CD14-positive monocyte (primary cell): ENCODE results near the gene MYH13. TPM values are rescaled to one million over a fixed set of nuclear protein-coding genes. Genes with fewer than 3 reads are reported as not detected.

Source experiments
- DNase-seq, 3 donors: peaks; one replicate each; pipeline ENCODE4 v3.0.0-alpha.2; 2011 to 2022
- H2AFZ ChIP-seq: 2 replicates; pipeline ENCODE4 v1.6.0; 2012; ENCODE audit warnings: mild to moderate bottlenecking, low read depth, low read length, inconsistent platforms; ENCODE audit not compliant: insufficient read depth, poor library complexity, severe bottlenecking
- H3K27ac ChIP-seq, 2 donors: 1 replicate in 1 of 2; 2 replicates in 1 of 2; pipeline ENCODE4 v1.5.1; 2012 to 2013; ENCODE audit warnings: low read length in 2 of 2, control low read depth in 1 of 2, inconsistent platforms in 1 of 2, low read depth in 1 of 2, mild to moderate bottlenecking in 1 of 2
- H3K27me3 ChIP-seq, 2 donors: one replicate each; pipeline versions ENCODE4 v1.6.0 to v1.6.1; 2011 to 2013; ENCODE audit warnings: low read length in 2 of 2; ENCODE audit not compliant: control insufficient read depth in 2 of 2, insufficient read depth in 2 of 2
- H3K36me3 ChIP-seq, 2 donors: replicated peaks in 1 of 2; 1 replicate in 1 of 2; 2 replicates in 1 of 2; pipeline versions ENCODE4 v1.5.1 to v1.6.1; 2012 to 2013; ENCODE audit warnings: low read length in 2 of 2, control low read depth in 1 of 2, inconsistent platforms in 1 of 2, mild to moderate bottlenecking in 1 of 2; ENCODE audit not compliant: insufficient read depth in 2 of 2, control insufficient read depth in 1 of 2
- H3K4me1 ChIP-seq, 2 donors: 1 replicate in 1 of 2; 2 replicates in 1 of 2; pipeline versions ENCODE4 v1.5.1 to v1.6.1; 2012 to 2013; ENCODE audit warnings: low read length in 2 of 2, control low read depth in 1 of 2, inconsistent platforms in 1 of 2, mild to moderate bottlenecking in 1 of 2, moderate library complexity in 1 of 2; ENCODE audit not compliant: insufficient read depth in 2 of 2, control insufficient read depth in 1 of 2
- H3K4me2 ChIP-seq: replicated peaks from 2 replicates; pipeline ENCODE3; 2012; ENCODE audit warnings: low read length, moderate library complexity, mild to moderate bottlenecking; ENCODE audit not compliant: poor library complexity, severe bottlenecking; ENCODE audit errors: extremely low read depth
- H3K4me3 ChIP-seq, 3 experiments: fragments of 200-600 bp in 1 of 3; sonication (generic) in 1 of 3; replicated peaks in 1 of 3; 1 replicate in 2 of 3; 2 replicates in 1 of 3; pipeline ENCODE4 v1.5.1; 2011 to 2013; ENCODE audit warnings: low read length in 3 of 3, mild to moderate bottlenecking in 3 of 3, control low read depth in 2 of 3, low read depth in 2 of 3, inconsistent platforms in 1 of 3, moderate library complexity in 1 of 3
- H3K79me2 ChIP-seq: 2 replicates; pipeline ENCODE4 v1.6.0; 2012; ENCODE audit warnings: mild to moderate bottlenecking, control low read depth, inconsistent platforms, low read length, moderate library complexity; ENCODE audit not compliant: insufficient read depth
- H3K9ac ChIP-seq: 2 replicates; pipeline ENCODE4 v1.6.0; 2017; ENCODE audit warnings: low read length, mild to moderate bottlenecking; ENCODE audit not compliant: insufficient read depth, poor library complexity, severe bottlenecking
- H3K9me3 ChIP-seq, 2 donors: replicated peaks in 1 of 2; 1 replicate in 1 of 2; 2 replicates in 1 of 2; pipeline versions ENCODE4 v1.5.1 to v1.6.1; 2012 to 2013; ENCODE audit warnings: low read length in 2 of 2, control low read depth in 1 of 2; ENCODE audit not compliant: control insufficient read depth in 1 of 2, insufficient read depth in 1 of 2
- H4K20me1 ChIP-seq: 2 replicates; pipeline ENCODE4 v1.6.0; 2012; ENCODE audit warnings: mild to moderate bottlenecking, low read length, control low read depth, moderate library complexity; ENCODE audit not compliant: insufficient read depth
- H3K27ac Mint-ChIP-seq, 7 donors: one replicate each; pipeline ENCODE4 v1.8.0; 2020; ENCODE audit warnings: mild to moderate bottlenecking in 7 of 7, mixed read lengths in 7 of 7, moderate library complexity in 6 of 7, inconsistent platforms in 2 of 7
- H3K27me3 Mint-ChIP-seq, 3 donors: one replicate each; pipeline ENCODE4 v1.8.0; 2021 to 2022; ENCODE audit warnings: low read depth in 3 of 3, mild to moderate bottlenecking in 3 of 3, mixed read lengths in 3 of 3, moderate library complexity in 3 of 3, inconsistent platforms in 1 of 3
- H3K36me3 Mint-ChIP-seq, 2 donors: one replicate each; pipeline ENCODE4 v1.8.0; 2020; ENCODE audit warnings: mixed read lengths in 2 of 2, inconsistent platforms in 1 of 2, mild to moderate bottlenecking in 1 of 2
- H3K4me1 Mint-ChIP-seq: one replicate; pipeline ENCODE4 v1.8.0; 2020; ENCODE audit warnings: mild to moderate bottlenecking, mixed read lengths
- H3K4me3 Mint-ChIP-seq, 2 donors: one replicate each; pipeline ENCODE4 v1.8.0; 2020; ENCODE audit warnings: mild to moderate bottlenecking in 2 of 2, mixed read lengths in 2 of 2, moderate library complexity in 1 of 2
- H3K9me3 Mint-ChIP-seq, 7 donors: one replicate each; pipeline ENCODE4 v1.8.0; 2020 to 2022; ENCODE audit warnings: mixed read lengths in 7 of 7, mild to moderate bottlenecking in 6 of 7, moderate library complexity in 6 of 7, inconsistent platforms in 2 of 7
- CTCF ChIP-seq: fragments of 200-600 bp; IDR thresholded peaks from one replicate; pipeline ENCODE4 v1.8.0; 2022; ENCODE audit warnings: antibody characterized with exemption, mild to moderate bottlenecking
- WGBS: methylation state at CpG from one replicate; pipeline ENCODE4 v1.1.5; 2013; ENCODE audit warnings: missing lambda C conversion rate; ENCODE audit not compliant: insufficient coverage; 5-methylcytosine and 5-hydroxymethylcytosine counted together
- intact Hi-C, 2 donors: fragments of 100-400 bp; cut with micrococcal nuclease; formaldehyde crosslinking; loops; one replicate each; pipeline versions ENCODE4 v1.15.0 to v1.15.1; 2023
- polyA plus RNA-seq, 3 donors: library from polyadenylated mRNA; depleted of rRNA in 1 of 3; unstranded in 2 of 3; stranded (reverse) in 1 of 3; fragments of 300-500 nt in 2 of 3; fragments of >200 nt in 1 of 3; fragmentation: Illumina TruSeq in 2 of 3; gene quantifications; 1 replicate in 2 of 3; 2 replicates in 1 of 3; pipeline ENCODE4 v1.2.3, GENCODE V29; 2012 to 2021

MYH13 gene
- polyA plus RNA-seq, 3 donors: not detected

- H3K79me2 ChIP-seq: no peaks in the 10 kb centered on the region
- H3K27ac ChIP-seq: no peak overlapping the region
- intact Hi-C loops: no loop called here
- H3K4me1 Mint-ChIP-seq: no peaks in the 10 kb centered on the region
- H3K4me3 Mint-ChIP-seq: no peak overlapping the region
- no peaks in the 10 kb centered on the region for H3K36me3 ChIP-seq
- H3K4me3 ChIP-seq: no peak overlapping the region
- WGBS: no CpG with 5 or more reads among the region's 2 CpGs
- no peaks in the 10 kb centered on the region for H4K20me1 ChIP-seq
- no peaks in the 10 kb centered on the region for H3K4me1 ChIP-seq
- no peak overlapping the region for H3K27ac Mint-ChIP-seq
- H3K27me3 Mint-ChIP-seq: peaks cover 2 to 20% (median 14%) of the 10 kb centered on the region in 3 donors
- no peaks in the 10 kb centered on the region for H3K9me3 ChIP-seq
- no peak for TF ChIP-seq CTCF
- no peak overlapping the region for H3K4me2 ChIP-seq
- H3K9ac ChIP-seq: no peak overlapping the region
- H2AFZ ChIP-seq: no peak overlapping the region
- DNase-seq: no peak
- H3K36me3 Mint-ChIP-seq: no peaks in the 10 kb centered on the region
- peaks cover 0 to 7% (median 3%) of the 10 kb centered on the region in 7 donors for H3K9me3 Mint-ChIP-seq
- H3K27me3 ChIP-seq: peaks cover 2 to 4% of the 10 kb centered on the region in 2 donors
Observed at GRCh38 chr17:10264051-10264450, 108.8 kb downstream of the MYH13 start.

DNA sequence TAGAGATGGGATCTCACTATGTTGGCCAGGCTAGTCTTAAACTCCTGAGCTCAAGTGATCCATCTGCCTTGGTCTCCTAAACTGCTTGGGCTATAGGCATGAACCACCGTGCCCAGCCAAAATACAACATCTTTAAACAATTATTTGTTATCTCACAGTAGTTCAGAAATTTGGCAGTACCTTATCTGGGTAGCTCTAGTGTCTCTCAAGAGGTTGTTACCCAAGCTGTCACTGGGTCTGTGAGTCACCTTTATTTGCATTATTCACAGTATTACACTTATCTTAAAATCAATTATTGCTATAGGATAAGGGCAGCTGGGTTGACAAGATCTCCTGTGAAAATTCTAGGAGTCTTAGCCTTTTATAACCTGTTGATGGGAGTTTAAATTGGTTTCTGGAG is 110.4 kb downstream of the MYH13 start:
- no peak overlapping the region for H3K27ac Mint-ChIP-seq
- H3K4me1 ChIP-seq: no peaks in the 10 kb centered on the region
- H3K27me3 ChIP-seq: peaks cover 2 to 4% of the 10 kb centered on the region in 2 donors
- 100% methylated on average over 1 of the region's 1 CpG for WGBS
- H3K9me3 Mint-ChIP-seq: peaks cover under 1 to 5% (median 2%) of the 10 kb centered on the region in 7 donors
- no peak for DNase-seq
- H3K36me3 ChIP-seq: no peaks in the 10 kb centered on the region
- no peaks in the 10 kb centered on the region for H3K4me1 Mint-ChIP-seq
- no peaks in the 10 kb centered on the region for H3K9me3 ChIP-seq
- no peak overlapping the region for H3K4me2 ChIP-seq
- no peak overlapping the region for H3K9ac ChIP-seq
- H3K4me3 ChIP-seq: no peak overlapping the region
- H2AFZ ChIP-seq: no peak overlapping the region
- H4K20me1 ChIP-seq: no peaks in the 10 kb centered on the region
- no peaks in the 10 kb centered on the region for H3K79me2 ChIP-seq
- TF ChIP-seq CTCF: no peak
- no peak overlapping the region for H3K27ac ChIP-seq
- H3K4me3 Mint-ChIP-seq: no peak overlapping the region
- peaks cover 2 to 22% (median 14%) of the 10 kb centered on the region in 3 donors for H3K27me3 Mint-ChIP-seq
- H3K36me3 Mint-ChIP-seq: no peaks in the 10 kb centered on the region
- intact Hi-C loops: no loop called here
